HG02852 (cell line): ENCODE data around the gene LILRB5.
"Not testable (repeated sequence)": the region's sequence is repeated elsewhere in the genome, so short reads cannot be mapped to it uniquely, and the experiment has no call there.

Source experiments
- ATAC-seq: cut with Tn5 transposase; IDR thresholded peaks from one replicate; pipeline ENCODE4 v1.9.1; 2021; ENCODE audit warnings: mild to moderate bottlenecking, moderate library complexity; ENCODE audit not compliant: unreplicated experiment

LILRB5 gene

GRCh38 chr19:54277111-54277615 lies 20.1 kb upstream of the LILRB5 start:
- not testable (repeated sequence) for ATAC-seq

GRCh38 chr19:54275951-54276350 lies 18.9 kb upstream of the LILRB5 start:
- no peak for ATAC-seq

- ATAC-seq, result not testable (repeated sequence)
Observed at GRCh38 chr19:54274516-54274915, 17.4 kb upstream of the LILRB5 start.

GRCh38 chr19:54273821-54274220 lies 16.7 kb upstream of the LILRB5 start:
- ATAC-seq, result no peak

- not testable (repeated sequence) for ATAC-seq
Observed at GRCh38 chr19:54272181-54272580, 15.1 kb upstream of the LILRB5 start.

- ATAC-seq, result not testable (repeated sequence)
Observed at GRCh38 chr19:54271587-54271986, 14.5 kb upstream of the LILRB5 start.

DNA sequence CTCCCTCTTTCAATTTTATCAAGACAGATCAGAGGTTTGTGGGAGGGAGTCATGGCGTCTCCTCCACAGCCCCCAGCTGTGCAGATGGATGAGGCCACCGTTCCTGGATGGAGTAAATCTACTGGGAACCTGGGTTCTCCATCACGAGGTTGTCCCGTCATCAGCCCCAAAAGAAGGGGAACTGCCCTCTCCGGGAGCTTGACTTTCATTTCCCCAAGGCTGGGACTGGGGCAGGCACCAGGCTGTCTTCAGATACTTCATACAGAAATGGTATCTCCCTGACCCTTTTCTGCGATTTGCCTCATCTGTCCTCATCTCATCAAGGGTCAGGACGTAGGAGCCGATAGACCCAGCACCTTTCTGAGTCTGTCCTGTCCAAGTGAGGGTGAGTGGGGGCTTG lies 14.0 kb upstream of the LILRB5 start:
- no peak for ATAC-seq

DNA sequence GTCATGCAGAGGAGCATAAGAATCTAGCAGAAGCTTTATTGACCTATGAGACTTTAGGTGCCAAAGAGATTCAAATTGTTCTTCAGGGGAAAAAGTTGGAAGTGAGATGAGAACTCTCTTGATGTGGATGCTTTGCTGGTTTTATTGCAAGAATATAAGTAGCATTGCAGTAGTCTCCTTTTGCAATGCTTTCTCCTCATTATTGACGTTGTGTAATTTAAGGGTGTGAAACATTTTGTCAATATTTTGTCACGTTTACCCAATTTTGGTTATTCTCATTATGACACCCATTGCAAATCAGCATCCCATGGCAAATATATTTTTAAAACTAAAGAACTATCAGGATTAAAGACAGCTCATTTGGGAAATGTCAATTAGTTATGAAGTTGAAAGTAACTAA lies 11.9 kb upstream of the LILRB5 start:
- ATAC-seq, result no peak

GRCh38 chr19:54266133-54266532 lies 9.1 kb upstream of the LILRB5 start:
- no peak for ATAC-seq

DNA sequence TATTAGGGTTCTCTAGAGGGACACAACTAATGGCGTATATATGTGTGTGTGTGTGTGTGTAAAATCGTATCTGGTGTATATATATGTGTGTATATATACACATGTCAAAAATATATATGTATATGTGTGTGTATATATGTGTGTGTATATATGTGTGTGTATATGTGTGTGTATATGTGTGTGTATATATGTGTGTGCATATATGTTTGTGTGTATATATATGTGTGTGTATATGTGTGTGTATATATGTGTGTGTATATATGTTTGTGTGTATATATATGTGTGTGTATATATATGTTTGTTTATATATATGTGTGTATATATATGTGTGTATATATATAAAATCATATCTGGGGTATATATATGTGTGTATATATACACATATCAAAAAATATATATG lies 5.4 kb upstream of the LILRB5 start:
- ATAC-seq, result no peak

DNA sequence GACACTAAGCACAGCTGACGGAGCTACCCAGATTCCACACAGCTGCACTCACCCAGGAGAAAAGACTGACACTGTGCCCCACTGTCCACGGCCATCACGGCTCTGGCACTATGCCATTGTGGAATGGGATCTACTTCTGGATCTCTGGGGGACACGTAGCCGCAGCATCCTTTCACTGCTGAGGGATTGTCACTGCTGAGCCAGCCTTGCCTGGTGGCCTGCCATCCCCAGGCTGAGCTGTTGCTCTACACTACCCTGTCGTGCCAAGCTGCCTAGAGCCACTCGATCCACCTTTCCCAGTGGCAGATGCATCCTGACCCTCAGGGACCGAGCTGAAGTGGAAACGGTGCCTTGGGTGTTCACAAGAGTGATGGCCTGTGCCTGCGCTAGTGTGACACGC lies 5.0 kb upstream of the LILRB5 start:
- no peak for ATAC-seq

DNA sequence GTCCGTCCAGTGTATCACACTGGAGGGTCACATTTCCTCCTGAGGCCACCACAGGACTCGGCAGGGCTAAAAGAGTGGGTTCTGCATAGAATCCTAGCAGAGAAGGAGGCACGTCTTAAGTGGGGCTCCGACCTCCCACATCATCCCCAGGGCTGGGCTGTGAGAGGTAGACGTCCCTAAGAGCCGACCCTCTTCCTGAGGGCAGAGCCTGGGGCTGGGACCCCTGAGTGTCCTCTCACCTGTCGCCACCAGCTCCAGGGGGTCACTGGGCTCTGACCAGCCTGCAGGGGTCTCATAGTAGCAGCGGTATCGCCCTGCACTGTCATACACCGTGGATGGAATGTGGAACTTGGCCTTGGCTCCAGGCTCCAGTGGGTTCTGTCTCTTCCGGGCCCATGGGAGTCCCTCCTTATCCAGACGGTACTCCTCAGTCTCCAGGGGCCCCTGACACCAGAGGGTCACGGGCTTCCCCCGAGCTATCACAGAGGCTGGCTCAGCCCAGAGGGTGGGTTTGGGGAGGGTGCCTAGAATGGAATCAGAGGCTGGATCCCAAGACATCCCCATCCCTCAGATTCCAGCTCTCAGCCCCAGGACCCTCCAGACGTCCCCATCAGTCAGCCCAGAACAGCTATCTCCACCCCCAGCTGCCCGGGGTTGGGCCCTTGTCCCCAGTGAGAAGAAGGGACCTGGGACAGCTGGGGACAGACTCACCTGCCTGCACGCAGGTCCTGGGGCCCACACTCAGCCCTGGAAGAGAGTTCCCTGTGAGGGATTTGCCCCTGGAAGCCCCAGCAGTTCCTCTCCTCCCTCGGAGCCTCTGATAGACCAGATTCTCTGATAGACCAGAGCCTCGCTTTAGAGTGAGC lies 590 bp downstream of the LILRB5 start:
- no peak for ATAC-seq

DNA sequence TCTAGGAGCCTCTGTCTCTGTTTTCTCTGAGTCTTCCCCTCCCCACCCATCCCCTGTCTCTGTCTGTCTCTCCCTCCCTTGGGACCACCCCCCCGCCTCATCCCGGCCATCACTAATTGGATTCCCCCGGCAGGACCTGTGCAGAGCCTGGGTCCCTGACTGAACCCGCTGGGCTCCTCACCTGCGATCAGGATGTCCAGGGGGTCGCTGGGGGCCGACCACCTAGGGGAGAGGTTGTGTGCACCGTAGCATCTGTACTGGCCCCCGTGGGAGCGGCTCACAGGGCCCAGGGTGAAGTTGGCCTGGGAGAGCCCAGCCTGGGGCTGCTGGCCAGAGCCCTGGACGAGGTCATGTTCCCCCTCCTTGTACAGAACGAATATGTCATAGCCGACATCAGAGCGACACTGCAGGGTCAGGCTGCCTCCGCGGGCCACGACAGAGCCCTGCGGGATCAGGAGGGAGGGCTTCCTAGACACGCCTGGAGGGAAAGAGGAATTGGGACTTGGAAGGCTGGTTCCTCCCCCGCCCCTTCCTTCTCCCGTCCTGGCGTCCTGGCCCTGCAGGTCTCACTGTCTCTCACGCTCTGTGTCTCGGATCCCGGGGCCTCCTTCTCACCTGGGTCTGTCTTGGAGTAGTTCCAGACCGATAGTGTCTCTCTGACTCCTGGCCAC lies 1.8 kb downstream of the LILRB5 start:
- ATAC-seq, result no peak

DNA sequence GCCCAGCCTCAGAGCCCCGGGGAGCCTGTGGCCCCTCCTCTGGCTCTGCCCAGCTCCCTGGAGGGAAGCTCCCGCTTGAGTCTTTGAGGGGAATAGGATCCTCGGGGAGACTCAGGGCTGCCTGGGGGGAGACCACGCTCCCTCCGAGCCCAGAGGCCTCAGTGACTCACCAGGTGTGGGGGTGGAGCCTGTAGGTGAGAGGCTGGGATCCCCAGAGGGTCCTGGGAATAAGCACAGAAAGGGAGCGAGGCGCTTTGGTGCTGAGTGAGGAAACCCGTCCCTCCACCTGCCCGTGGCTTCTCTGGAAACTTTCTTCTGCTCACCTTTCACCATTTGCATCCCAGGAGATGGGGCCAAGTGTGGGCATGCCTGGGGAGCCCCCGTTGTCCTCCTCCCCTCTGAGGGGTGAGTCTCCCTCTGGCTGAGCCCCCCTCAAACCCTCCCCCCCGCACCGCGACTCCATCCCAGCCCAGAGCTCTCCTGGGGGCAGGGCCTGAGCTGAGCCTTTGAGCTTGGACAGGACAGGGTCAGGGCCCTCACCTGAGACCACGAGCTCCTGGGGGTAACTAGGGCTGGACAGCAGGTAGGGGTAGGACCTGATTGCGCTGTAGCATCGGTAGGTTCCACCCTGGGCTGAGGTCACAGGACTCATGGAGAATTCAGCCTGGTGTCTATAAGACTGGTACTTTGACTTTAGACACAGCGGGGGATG lies 2.7 kb downstream of the LILRB5 start:
- ATAC-seq, result no peak

- ATAC-seq, result no peak
Observed at GRCh38 chr19:54253331-54254194, 3.5 kb downstream of the LILRB5 start.

DNA sequence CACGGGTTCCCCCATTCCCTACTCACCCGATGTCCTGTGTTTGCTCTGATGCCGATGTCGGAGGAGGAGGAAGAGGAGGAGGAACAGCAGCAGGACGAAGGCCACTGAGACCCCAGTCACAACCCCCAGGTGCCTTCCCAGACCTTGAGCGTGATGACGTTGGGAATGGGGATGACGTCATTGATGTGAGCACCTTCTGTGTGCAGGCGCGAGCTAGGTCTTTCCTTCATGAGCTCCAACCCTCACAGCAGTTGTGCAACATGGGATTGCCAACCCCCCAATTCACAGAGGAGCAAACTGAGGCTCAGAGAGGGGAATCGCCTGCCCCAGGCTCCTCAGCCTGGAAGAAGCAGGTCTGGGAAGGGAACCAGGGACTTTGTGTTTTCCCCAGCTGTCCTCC lies 4.2 kb downstream of the LILRB5 start:
- ATAC-seq, result no peak

DNA sequence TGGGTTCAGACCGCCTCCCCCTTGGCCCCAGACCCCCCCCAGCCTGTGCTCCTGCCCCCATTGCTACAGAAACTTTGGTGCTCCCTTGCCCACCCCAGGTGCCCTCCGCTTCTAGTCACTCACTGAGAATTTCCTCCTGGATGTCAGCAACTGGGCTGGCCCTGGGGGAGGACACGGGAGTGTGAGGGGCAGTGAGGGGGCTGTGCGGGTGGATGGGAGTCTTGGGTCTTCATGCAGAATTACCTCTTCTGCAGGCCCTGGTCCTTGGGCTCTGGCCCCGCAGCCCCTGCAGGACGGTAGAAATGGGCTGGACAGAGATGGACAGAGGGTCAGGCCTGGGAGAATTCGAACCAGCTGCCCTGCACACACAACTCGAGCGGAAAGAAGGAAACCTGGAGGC lies 4.8 kb downstream of the LILRB5 start:
- ATAC-seq, result no peak

GRCh38 chr19:54248016-54248601 lies 9.0 kb downstream of the LILRB5 start:
- ATAC-seq, result no peak

- no peak for ATAC-seq
Observed at GRCh38 chr19:54247106-54247930, 9.8 kb downstream of the LILRB5 start.
